ENCODE measurements around the gene DCBLD2.

The DCBLD2 gene

DNA sequence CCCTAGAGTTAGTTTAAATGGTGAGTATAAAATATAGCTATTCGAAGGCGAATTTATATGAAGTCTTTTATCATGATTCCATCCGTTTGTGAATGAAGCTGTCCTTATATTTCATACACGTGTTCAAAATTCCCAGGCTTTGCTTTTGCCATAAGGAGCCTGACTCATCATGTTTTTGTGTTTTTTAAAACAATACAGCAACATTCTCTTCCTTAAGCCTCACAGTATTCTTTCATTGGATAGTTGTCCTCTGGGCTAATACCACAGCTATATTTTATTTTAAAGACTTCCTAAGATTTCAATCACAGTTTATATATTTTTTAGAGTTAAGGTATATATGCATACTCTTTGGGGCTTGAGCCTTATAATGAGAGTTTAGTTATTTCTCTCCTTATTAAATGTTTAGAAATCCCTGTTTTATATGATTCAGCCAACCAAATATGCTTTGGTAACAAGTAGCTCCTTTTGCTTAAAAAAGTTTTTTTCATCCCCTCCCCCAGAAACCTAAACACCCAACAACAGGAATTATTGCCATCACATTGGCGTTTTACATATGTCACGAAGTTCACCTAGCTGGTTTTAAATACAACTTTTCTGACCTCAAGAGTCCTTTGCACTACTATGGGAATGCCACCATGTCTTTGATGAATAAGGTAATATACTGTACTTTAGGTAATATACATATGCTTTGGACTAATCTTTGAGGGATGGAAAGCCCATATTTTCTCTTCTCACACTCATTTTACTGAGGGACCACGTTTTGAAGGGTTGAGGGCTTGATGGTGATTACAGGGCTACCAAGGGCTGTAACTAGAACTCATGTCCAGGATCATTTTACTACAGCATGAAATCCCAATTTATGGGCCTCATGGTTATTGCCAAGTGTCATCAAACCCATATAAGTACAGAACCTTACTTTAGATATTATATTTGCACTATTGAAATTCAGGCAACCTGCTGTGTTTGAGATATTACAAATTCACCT is 109.9 kb downstream of the DCBLD2 start:
- no peak for FAIRE-seq

DNA sequence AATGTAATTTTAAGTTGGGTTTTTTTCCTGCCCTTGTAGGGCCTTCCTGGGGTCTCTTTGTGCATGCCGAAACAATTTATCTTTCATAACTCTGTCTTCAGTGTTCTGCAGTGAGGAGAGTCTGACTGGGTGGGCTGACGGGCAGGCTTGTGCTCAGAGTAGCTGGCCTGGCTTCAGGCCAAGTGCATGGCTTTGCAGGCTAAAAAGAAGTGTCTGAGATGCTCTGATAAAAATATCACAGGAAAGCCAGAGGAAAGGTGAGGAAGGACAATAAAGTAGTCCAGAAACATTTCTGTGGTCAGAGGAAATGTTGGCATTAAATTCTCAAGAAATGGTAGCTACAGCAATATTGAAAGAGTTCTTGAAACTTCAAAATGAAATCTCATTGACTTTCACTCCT is 112.8 kb downstream of the DCBLD2 start:
- no peak for FAIRE-seq

DNA sequence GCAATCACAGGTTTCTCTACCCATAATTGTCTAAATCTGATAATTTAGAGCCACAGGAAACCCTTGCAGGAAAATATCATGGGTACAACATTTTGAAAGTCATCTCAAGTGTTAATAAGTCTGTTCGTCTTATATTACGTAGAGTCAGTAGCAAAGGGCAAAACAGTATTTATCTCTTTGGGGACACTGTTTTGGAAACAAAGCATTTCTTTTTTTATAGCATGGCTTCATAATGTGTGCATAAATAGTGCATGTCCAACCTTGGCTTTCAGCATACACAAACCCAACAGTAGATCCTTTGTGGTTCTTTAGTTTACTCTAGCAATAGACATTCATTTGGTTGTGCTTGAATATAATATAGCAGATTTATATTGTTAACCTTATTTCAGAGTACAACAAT is 114.3 kb downstream of the DCBLD2 start:
- no peak for FAIRE-seq

DNA sequence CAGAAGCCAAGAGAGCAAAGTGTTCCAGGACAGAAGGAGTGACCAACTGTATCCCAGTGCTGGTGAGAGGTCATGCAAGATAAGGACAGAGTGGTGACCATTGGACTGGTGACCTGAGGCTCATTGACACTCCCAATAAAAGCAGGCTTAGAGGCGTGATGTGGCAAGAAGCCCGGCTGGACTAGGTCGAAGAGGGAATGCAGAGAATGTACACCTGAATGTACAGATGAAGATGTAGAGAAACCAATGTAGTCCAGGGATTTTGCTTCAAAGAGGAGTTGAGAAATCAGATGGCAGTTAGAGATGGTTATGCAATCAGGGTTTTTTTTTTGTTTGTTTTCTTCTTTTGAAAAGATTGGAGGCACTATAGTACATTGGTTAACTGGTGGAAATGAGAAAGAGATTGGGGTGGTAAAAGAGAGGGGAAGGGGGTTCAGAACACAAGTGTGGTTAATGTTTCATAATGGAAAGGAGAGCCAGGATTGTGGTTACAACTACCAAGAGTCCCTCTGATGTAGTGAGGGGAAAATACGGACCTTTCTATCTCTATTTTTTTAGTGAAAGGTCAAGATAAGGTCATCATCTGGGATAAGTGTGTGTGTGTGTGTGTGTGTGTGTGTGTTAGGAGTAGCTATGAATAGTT is 115.0 kb downstream of the DCBLD2 start:
- no peak for FAIRE-seq

DNA sequence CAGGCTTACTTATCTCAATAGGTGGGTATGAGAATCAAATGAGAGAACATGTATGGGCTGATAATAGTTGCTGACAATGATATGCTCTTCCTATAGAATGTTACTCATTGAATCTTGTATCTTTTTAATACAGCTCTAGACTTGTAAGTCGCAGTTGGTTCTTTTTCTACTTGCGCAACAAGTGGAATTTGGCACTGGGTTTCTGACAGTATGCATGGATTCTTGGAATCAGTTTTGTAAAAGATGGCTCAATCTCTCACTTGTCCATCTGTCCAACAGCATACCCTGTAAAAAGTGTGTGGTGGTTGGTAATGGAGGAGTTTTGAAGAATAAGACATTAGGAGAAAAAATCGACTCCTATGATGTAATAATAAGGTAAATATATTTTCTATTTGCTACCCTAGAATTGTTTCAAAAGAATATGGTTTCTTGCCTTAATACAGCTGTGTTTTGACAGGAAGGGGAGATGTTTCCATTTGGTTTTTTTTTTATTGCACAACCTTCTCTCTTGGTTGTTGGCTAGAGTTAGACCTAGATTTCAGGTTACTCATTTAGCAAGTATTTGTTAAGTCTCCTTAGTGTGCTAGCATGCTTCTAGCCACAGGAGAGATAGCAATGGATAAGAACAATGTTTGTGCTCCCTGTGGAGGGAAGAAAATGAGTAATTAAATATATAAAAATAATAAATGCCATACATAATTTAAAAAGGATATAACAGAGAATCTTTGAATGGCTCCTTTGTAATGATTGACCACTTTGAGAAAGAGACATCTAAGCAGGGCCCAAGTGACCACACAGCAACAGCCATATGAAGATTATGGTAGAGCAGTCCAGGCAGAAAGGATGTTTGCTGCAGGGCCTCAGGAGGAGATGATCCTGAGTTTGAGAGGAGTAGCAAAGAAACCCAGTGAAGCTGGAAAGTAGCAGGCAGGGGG is 116.6 kb downstream of the DCBLD2 start:
- no peak for FAIRE-seq

DNA sequence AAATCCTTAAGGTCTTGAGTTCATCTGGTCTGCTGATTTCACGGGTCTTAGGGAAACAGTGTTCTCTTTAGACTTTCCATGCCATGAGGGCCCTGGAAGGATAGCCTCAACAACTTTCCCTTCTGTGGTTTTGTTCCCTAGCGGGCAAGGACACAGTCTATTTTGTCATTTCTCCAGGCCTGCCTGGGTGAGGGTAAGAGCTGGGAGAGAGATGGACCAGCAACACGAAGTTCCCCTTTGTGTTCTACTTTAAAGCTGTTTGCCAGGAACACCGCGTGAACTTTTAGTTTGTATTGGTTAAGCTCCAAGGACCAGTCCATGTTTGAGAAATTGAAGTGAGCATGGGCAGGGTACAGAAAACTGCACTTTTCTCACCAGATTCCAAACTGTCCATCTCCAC is 117.5 kb downstream of the DCBLD2 start:
- FAIRE-seq = no peak

DNA sequence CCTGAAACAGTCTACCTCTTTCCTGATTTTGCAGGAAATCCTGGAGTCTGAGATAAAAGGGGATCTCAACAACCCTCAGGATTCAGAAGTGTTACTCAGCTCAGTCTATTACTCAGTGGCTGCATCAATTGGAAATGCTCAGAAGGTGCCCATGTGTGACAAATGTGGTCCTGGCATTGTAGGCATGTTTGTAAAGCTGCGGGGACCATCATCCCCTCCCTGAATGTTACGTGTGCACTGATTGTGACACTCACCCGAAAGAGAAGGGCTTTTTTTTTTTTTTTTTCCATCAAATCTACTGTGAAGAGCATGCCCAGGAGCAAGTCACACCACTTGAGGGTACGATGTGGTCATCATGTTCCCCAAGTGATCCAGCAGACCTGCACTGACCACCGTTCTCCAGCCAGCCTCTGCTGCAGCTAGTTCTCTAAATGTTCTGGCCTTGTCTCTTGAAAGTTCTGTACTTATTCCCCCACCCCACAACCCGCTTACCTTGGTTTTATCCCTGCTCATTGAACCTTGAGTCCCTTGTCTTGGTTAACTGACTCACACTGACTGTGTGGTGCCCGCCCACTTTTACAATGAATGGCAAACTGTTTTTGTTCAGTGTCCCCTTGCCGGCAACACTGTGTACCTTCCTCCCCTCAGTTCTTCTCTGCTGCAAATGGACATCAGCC is 118.5 kb downstream of the DCBLD2 start:
- no peak for FAIRE-seq

DNA sequence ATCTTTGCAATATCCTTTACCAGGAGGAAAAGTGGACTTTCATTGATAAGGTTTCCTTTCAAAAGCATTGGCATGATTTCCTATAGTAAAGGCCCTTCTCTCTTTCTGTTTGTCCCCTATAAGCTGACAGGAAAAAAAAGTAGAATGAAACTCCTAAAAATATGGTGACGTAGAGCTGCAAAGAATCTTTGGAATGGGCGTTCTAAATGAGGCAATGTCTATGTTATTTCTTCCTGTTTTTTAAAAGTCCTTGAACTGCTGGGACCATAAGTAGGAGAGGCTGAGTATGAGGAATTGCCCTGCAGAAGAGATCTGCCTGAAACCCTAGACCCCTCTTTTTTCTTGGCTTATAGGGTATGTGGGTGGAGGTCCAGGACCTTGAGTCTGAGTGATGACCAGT is 121.2 kb downstream of the DCBLD2 start:
- FAIRE-seq = no peak

DNA sequence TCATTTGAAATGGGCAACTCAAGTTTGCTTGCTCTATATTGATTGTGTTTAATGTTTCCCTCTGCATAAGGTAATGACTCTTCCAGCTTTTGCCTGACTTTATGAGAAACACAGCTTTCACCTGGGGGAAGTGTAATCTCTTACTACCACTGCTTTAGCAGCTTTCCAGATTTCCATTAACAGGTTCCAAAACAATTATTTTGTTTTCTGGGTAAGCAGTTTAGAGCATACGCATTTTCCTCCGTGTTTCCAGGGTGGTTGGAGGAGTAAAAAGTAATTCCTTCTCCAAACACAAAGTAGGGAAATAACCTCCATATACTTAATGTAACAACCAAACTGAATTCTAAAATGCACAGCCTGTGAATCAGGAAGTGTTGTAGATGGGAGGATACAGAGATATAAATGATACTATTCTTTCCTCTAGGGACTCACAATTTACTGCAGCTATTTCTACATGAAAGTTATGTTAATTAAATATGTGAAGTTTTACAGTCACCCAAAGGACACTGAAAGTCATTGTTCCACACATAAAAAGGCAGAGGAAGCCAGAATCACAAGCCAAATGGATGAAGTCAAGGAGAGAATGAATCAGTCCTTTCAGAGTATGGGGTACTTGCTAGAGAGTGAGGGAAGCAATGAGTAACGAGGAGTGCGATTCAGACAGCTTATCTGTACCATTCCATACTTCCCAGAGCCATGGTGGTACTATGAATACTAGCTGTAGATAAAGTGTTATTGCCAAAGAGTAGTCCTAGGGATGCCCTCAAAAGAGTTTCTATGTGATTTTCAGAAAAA is 121.8 kb downstream of the DCBLD2 start:
- no peak for FAIRE-seq

DNA sequence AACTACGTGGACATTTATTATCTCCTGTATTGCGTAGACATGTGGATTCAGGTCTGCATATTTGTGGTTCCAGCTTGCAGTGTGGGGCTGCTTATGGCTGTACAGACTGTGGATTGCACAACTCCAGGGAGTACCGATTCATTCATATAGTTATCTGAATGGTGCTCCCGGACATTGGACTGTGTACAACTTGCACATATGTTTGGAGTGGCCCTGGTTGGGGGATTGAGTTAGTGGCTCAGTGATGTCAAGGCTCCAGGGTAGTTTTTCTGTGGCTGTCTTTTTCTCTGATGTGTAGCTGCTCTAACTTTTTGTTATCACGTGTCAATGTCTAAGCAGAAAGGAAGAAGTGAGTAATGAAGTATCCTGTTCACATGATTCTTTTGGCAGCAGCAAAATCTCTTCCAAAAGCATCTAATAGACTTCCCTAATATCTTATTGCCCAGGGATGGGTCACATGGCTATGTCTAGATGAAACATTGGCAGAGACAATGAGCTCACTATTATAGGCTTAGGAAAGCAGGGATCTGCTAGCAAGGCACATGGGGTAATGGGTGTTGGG is 122.6 kb downstream of the DCBLD2 start:
- FAIRE-seq = no peak

DNA sequence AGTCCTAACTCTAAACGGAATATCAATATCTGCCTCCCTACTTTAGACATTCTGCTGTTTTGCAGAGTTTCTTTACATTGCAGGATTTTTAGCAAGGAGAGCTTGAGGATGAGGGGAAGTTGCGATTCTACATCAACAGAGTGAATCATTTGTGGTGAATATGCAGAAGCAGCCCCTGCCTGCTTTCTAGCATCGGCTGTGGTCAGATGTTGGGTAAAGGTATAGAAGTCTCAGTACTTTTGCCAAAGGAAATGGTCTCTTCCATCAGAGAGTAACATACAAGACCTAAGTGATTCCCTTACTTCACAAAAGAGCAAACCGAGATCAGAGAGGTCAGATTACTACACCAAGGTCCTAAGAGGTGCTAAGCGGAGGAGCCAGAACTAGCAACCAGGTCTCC is 123.1 kb downstream of the DCBLD2 start:
- FAIRE-seq = no peak

DNA sequence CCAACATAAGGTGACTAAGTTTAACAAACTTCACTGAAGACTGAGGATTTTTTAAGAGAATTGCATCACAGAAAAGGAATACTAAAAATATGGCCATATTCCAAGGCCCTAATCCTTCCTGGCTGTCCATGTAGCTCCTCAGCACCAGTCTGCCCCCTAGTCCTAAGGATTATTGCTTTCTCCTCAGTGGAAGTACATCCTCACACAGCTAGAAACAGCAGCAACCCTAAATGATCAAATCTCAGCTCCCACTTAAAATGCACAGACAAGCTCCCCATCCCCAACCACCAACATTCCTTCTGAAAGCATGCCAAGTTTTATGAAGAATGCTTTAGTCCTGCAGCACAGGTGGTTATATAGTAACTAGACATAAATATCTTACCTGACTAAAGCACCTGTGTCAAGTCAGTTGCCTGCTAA is 123.7 kb downstream of the DCBLD2 start:
- no peak for FAIRE-seq

DNA sequence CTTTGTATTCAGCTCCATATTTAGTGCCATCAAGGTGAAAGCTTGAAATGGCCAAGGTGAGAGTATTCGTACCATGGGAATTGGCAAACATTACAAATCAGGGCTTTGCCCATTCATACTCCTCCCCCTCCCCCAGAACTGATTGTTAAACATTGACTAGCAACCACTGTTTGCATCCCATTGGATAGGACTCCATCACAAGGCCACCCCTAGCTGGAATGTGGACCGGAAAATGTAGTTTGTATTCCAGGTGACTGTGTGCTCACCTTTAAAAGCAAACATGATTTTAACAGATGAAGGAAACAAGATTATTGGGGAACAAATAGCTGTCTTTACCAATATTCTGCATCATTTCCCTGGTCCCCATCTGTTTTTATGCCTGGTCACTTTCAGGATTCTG is 124.2 kb downstream of the DCBLD2 start:
- FAIRE-seq = no peak

DNA sequence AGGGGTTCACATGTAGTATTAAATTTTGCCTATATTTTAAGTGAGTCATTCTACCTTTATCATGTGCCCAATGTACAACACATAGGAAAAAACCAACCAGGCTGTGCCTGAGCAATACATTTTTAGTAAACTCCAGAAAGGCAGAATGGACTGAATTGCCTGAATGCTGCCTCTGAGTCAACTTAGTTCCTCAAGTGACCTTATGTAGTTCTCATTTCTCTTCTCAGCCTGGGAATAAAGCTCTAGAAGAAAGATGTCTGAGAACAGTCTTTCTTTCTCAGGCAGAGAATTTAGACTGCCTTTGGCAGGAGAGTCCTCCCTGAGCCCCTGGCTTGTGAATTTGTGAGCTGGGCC is 125.4 kb downstream of the DCBLD2 start:
- FAIRE-seq = no peak

DNA sequence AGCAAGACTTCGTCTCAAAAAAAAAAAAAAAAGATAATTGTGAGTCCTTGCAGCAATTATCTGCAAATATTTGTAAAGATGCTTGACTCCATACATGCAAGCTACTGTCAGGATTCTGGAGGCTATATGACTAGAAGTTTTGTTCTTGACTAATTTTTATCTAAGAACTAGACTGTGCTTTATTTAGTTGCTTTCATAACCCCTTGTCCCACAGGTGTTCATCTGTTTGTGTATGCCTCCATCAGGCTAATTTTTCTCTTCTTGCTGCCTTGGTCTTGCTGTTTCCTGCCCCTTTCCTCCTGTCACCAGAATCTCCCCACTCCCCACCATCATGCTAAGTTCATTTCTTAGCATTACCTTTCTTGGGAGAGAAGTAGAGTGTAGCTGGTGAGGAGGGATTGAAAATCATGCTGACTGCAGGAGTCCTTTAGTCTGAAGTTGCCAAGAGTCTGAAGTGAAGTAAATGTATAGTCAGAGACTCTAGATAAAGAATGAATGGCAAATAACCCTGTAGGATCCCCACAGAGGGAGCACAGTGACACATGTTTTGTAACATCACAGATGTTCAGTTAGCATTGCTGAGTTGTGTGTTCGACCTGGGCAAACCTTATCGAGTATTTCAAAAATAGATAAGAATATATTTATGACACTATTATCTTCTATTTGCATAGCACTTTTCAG is 125.9 kb downstream of the DCBLD2 start:
- FAIRE-seq = no peak

DNA sequence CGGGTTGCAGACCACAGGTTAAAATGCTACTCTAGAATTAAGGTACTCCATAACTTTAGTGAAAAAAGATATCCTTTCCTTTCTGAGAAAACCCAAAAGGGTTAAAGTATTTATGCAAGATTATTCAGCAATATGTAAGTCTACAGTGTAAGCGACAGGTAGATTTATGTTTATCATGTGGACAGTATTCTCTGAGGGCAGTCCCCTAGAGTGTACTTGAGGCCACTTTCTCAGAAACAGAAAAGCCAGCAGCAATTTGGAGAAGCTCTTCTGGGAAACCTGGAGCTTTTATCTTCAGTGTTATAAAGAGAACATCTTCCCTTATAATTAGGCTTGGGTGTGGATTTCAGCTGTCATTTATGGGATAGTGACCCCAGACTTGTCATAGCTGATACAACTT is 129.5 kb downstream of the DCBLD2 start:
- no peak for FAIRE-seq

DNA sequence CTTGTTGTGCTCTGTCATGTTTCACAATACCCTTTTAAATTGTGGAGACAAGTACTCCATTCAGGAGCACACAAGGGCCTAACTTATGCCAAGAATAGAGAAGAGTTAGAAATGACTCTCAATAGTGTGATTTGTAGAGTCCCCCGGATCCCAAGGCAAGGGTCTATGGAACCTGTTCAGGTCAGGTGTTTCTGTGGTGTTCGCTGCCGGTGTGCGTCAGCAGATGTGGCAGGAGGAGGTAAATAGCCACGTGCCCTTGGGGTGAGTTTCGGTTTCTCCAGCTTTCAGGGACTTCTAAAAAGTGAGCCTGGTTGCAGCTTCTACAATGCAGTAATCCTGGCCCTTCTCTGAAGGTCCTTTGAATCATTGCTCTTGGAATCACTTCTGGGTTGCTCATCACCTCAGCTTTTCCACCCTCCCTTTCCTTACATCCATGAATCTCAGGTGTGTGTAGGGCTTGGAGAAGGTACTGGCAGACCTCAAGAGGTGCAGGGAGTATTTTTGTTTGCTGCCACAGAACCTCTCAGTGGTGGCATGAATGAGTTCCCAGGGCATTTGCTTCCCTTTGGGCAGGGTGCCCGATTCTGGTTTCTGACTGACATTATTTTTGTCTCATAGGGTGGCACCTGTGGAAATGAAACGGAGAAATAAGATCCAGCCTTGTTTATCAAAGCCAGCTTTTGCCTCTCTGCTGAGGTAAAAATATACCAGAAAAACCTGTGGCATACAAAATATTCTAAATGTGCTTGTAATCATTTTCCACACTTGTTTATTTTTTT is 131.0 kb downstream of the DCBLD2 start:
- no peak for FAIRE-seq

DNA sequence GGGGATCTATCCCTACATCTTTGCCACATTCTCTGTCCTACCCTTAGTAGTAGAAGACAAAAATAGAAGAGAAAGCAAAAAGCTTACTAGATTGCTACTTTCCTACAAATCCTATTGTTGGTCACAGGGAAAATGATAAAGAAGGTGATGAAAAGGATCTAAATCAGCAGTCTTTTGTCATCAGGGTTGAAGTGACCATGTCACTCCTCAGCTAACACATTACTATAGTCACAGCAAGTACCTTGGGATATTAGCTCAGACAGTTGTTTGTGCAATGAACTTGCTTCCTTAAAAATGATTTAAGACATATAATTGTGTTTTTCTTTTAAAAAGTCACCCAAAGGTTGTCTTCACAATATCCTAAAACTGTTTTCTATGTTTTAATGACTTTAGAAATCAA is 132.0 kb downstream of the DCBLD2 start:
- FAIRE-seq = no peak

DNA sequence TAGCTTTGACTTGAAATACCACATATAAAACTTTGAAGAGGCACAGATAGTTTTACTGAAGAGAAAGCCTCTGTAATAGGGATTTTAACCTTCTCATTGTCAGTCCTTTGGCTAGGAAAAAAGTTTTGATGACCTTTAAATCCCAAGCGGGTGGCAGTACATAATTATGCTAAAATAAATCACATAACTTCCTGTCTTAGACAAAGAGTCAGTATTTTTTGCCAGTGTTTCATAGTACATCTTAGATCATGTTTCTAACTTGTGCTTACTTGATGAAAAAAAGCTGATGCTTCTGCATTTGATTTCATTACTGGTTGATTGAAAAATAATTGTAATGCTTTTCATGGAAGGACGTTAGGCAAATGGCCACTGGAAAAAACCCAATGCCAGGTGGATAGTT is 132.5 kb downstream of the DCBLD2 start:
- no peak for FAIRE-seq

DNA sequence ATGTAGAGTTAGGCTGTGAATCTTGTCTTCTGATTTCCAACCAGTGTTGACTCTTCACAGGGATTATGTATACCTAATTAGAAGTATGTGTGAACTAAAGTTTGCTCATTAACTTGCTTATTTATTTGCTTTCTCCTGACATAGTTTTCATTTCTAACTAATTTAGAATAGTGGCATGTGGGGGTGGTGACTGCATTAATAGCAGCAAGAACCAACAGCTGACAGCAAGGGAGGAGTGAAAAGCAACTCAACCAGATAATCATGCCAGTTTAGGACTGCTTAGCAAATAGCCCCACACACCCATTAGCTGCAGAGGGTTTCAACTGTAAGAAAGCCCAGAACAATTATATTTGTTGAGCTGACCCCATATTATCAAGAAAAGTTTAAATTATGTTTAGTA is 134.6 kb downstream of the DCBLD2 start:
- FAIRE-seq = no peak

Data from TTC549 (cell line).